ENCODE results near the gene PAX9. TPM values are rescaled to one million over a fixed set of nuclear protein-coding genes. Genes with fewer than 3 reads are reported as not detected.

Gene PAX9
- total RNA-seq, 1 donor from 2014 or later: 0.17 TPM

DNA sequence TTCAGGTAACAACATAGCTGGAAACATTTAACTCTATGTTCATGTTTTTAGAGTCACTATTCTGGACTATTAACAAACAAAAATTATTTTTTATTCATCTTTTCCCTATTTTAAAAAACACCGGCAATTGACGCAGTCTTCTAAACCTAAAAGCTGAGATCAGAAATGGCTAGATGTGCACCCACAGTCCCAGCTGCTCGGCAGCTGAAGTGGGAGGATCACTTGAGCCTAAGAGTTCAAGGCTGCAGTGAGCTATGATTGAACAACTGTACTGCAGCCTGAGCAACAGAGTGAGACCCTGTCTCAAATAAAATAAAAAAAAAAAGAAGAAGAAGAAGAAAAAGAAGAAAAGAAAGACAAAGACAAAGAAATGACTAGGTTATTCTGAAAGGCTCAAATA lies 64.5 kb downstream of the PAX9 start:
- Mint-ChIP-seq H3K4me3 (ENCODE audit: unreplicated experiment) (no peak overlapping the region), H3K4me1 (ENCODE audit: low read depth) (no peaks in the 10 kb centered on the region), H3K27me3 (ENCODE audit: low read depth) (peaks cover 2% of the 10 kb centered on the region), H3K36me3 (ENCODE audit: low read depth) (no peaks in the 10 kb centered on the region), H3K9me3 (ENCODE audit: low read depth) (no peaks in the 10 kb centered on the region), H3K27ac (ENCODE audit: unreplicated experiment) (no peak overlapping the region)
- DNase-seq (ENCODE audit: low spot score): no peak
- TF ChIP-seq, protein P1, sequence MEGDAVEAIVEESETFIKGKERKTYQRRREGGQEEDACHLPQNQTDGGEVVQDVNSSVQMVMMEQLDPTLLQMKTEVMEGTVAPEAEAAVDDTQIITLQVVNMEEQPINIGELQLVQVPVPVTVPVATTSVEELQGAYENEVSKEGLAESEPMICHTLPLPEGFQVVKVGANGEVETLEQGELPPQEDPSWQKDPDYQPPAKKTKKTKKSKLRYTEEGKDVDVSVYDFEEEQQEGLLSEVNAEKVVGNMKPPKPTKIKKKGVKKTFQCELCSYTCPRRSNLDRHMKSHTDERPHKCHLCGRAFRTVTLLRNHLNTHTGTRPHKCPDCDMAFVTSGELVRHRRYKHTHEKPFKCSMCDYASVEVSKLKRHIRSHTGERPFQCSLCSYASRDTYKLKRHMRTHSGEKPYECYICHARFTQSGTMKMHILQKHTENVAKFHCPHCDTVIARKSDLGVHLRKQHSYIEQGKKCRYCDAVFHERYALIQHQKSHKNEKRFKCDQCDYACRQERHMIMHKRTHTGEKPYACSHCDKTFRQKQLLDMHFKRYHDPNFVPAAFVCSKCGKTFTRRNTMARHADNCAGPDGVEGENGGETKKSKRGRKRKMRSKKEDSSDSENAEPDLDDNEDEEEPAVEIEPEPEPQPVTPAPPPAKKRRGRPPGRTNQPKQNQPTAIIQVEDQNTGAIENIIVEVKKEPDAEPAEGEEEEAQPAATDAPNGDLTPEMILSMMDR (IDR thresholded peaks at IDR 0.05): no peak

Other genes with a start within 250 kb of the PAX9 start
- not detected in 3 replicates for gene NKX2-1, start 141.6 kb upstream of the PAX9 start, total RNA-seq
- gene NKX2-8, start 79.2 kb upstream of the PAX9 start, total RNA-seq: not detected in 3 replicates